Measurements from ENCODE around the gene CLEC20A.

Gene CLEC20A

GRCh38 chr1:178496410-178497135, at the start of gene CLEC20A:
TSS of gene CLEC20A (minus strand) at chr1:178496964. CDS start at chr1:178496939, 25 bp downstream.
- DNase-seq (ENCODE audit: low read depth): no peak

DNA sequence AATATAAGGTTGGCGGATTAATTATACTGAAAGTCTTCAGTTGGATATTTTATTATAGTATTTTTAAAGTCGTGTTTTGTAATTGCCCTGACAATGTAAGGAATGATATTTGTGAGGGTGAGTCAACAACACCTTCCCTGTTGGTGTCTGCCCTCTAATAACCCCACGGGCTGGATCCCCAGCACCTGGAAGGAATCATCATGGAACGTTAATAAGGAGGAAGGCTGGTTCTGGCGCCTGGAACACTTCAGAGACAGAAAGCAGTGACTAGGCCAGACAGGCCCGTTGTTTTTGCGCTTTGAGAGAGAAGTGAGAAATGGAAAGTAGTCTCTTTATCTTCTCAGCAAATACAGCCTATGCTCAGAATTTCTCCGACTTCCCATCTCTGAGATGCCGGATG, 47.8 kb upstream of the CLEC20A start:
- DNase-seq (ENCODE audit: low read depth): no peak

GRCh38 chr1:178543290-178543607, 46.5 kb upstream of the CLEC20A start:
- peak; percentile 64 for DNase-seq (ENCODE audit: low read depth)

- DNase-seq (ENCODE audit: low read depth): peak; percentile 85
Observed at GRCh38 chr1:178542554-178543289, 46.0 kb upstream of the CLEC20A start.

GRCh38 chr1:178541829-178542553, 45.2 kb upstream of the CLEC20A start:
- peak; percentile 58 for DNase-seq (ENCODE audit: low read depth)

GRCh38 chr1:178541379-178541778, 44.6 kb upstream of the CLEC20A start:
- no peak for DNase-seq (ENCODE audit: low read depth)

DNA sequence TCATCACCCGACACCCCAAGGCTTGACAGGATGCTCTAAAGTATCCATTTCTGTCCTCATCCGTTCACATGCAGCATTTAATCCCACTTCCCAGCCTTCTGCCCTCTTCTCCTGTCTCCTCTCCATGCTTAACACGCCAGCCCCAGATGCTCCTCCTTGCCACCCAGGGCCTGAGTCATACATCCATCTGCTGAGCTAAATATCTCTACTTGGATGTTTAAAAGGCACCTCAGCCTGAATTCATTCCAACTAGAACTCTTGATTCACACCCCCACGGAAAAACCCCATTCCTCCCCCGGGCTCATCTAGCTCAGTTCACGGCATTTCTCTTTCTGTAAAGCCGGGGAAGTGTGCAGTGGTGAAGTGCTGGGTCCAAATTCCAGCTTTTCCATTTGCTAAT, 43.9 kb upstream of the CLEC20A start:
- peak; percentile 89 for DNase-seq (ENCODE audit: low read depth)

DNA sequence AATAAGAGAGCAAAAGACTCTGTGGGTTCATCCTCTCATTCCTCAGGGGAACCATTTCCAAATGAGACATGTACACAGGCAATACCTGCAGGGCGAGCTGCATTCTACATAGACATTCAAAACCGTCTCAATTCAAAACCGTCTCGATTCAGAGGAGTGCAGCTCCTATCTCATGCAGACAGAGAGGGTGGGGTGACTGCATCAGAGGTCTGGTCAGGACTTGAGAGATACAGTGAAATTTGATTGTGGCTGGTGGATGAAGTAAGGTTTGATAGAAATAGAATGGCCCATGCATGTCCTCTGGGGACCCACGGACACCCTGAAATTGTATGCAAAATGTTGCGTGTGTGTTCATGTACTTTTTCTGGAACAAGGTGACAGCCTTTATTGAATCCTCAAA, 43.4 kb upstream of the CLEC20A start:
- no peak for DNase-seq (ENCODE audit: low read depth)

- DNase-seq (ENCODE audit: low read depth): no peak
Observed at GRCh38 chr1:178539291-178539690, 42.5 kb upstream of the CLEC20A start.

- peak; percentile 92 for DNase-seq (ENCODE audit: low read depth)
Observed at GRCh38 chr1:178538192-178538916, 41.6 kb upstream of the CLEC20A start.

DNA sequence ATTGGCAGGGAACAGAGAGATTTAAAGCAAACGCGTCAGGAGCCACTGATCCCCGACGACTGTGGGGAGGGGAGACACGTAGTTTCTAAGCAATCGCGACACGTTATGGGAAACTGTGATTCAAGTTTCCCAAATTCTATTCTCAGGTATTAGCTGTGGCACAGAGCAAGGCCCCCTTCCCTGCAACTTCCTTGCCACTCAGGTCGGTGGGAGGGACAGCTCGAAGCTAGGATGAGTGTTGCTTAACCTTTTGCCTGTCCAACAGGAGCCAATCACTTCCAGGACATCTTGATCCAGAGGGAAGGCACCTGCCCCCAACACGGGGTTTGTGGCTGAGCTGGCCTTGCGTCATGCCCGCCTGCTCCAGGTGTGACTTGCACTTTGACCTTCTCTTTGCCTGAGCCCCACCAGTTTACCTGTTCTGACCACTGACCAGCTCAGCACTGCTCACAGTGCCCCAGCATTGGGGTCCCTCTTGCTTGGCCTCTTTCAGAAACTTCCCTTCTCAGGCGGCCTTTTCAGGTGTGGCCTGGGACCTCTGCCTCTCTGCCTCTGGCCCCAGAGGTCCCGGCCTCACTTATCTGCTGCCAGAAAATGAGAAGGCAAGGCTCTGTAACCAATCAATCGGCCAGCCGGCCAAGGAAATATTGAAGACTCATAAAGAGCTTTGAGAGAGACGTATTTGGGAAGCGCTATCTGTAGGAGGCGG, 40.8 kb upstream of the CLEC20A start:
- no peak for DNase-seq (ENCODE audit: low read depth)

- peak; percentile 92 for DNase-seq (ENCODE audit: low read depth)
Observed at GRCh38 chr1:178536844-178537371, 40.1 kb upstream of the CLEC20A start.

- no peak for DNase-seq (ENCODE audit: low read depth)
Observed at GRCh38 chr1:178536329-178536728, 39.6 kb upstream of the CLEC20A start.

- DNase-seq (ENCODE audit: low read depth): no peak
Observed at GRCh38 chr1:178534137-178534868, 37.5 kb upstream of the CLEC20A start.

GRCh38 chr1:178533121-178533946, 36.6 kb upstream of the CLEC20A start:
- no peak for DNase-seq (ENCODE audit: low read depth)

GRCh38 chr1:178532392-178532791, 35.6 kb upstream of the CLEC20A start:
- DNase-seq (ENCODE audit: low read depth): peak; percentile 83

DNA sequence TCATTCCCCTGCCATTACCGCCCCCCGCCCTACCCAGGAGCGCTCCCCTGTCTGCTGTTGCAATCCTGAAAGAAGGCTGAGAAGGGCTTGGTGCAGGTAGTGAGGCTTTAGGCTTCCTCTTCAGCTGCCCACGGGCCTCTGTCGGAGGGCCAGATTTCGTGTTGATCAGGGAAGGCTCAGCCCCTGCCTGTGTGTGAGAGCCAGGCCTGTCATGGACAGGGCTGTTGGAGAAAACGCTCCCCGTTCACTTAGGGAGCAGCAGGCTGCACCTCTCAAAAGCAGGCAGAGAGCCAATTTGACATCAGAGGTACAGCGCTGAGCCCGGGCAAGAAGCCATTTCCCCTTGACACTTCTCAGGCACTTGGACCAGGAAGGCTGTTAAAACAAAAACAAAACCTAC, 35.1 kb upstream of the CLEC20A start:
- peak; percentile 14 for DNase-seq (ENCODE audit: low read depth)

DNA sequence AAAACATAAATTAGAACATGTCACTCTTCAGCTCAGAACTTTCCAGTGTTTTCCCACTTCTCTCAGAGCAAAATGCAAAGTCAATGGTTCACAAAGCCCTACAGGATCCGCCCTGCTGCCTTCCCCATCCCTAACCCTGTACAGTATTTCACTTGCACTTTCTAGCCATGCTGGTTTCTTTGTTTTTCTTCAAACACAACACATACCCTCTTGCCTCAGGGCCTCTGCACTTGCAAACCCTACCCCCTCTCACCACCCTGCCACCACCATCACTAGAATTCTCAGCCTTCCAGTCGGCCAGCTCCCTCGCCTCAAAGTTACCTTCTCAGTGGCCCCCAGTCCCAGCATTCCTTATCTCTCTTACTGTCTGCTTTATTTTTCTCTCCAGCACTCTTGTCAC, 33.7 kb upstream of the CLEC20A start:
- peak; percentile 38 for DNase-seq (ENCODE audit: low read depth)

- DNase-seq (ENCODE audit: low read depth): peak; percentile 95
Observed at GRCh38 chr1:178530037-178530402, 33.3 kb upstream of the CLEC20A start.

All from ELR (cell line).